PFSK-1 (cell line): Measurements from ENCODE around the gene CHMP3.

Source experiments
- POLR2AphosphoS5 ChIP-seq: IDR thresholded peaks from 2 replicates; pipeline ENCODE4 v1.6.1; 2012; ENCODE audit warnings: low read depth, mild to moderate bottlenecking, control low read depth, low read length, moderate library complexity

CHMP3 gene

DNA sequence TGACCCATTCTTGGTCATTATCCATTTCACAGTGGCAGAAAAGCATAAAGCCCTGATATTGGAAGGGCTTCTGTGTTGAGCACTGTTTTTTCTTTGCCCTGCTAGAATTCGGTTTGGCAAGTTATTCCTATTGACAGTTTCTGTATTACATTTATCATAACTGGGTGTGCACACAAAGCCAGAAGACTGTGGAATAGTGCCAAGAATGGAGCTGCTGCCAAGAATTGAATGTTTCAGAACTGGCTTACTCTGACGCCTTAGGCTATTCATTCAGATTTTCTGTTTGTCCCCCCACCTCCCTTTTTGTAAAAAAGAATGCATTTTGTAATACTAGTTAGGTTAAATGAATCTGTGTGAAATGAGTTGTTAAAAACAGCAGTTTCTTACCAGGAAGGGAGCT, 109.4 kb downstream of the CHMP3 start:
- TF ChIP-seq POLR2AphosphoS5, result no peak
